ENCODE results near the gene ANAPC1. TPM values are rescaled to one million over a fixed set of nuclear protein-coding genes. Genes with fewer than 3 reads are reported as not detected.
"Not testable (repeated sequence)": the region's sequence is repeated elsewhere in the genome, so short reads cannot be mapped to it uniquely, and the experiment has no call there.

The ANAPC1 gene
- total RNA-seq, 4 donors from 2014 or later = 37.3 to 67.3 (median 51.4) TPM

- peaks cover 12% of the 10 kb centered on the region for H3K27me3 ChIP-seq
- in situ Hi-C loops (cut with MboI; ENCODE audit: low pct_ligation_motif_present in 1 of 4, low pct_unique_long_range_greater_than_20kb in 1 of 4, low sequenced_read_pairs in 3 of 4) = loop anchor here in 1 of 4 donors (10.0 kb wide), 1 partner anchor 157 kb away; the partner anchor contains the start of gene TMEM87B
- peak overlapping the region; percentile 49 to 68 (median 58) for H3K4me3 ChIP-seq
- peaks cover 0 to 30% (median 16%) of the 10 kb centered on the region in 4 donors for H3K4me1 ChIP-seq
- TF ChIP-seq EP300 (IDR thresholded peaks at IDR 0.05; ENCODE audit: low read depth) (no peak), POLR2AphosphoS5 (IDR thresholded peaks at IDR 0.05) (no peak), CTCF (IDR thresholded peaks at IDR 0.05) (no peak), POLR2A (IDR thresholded peaks at IDR 0.05) (no peak)
- H3K9me3 ChIP-seq = no peaks in the 10 kb centered on the region
- H3K36me3 ChIP-seq = no peaks in the 10 kb centered on the region
- no peak for DNase-seq
- WGBS, 2 donors (ENCODE audit: low coverage in 1 of 2) = 10 to 11% methylated on average over 7 of the region's 7 CpGs
- intact Hi-C loops (cut with DNase I; ENCODE audit: low total_unique reads) = loop anchor here (5.0 kb wide), 1 partner anchor 150 kb away; no protein-coding TSS in a partner anchor
- peak overlapping the region; percentile 72 to 92 (median 84) for H3K27ac ChIP-seq
Measured at GRCh38 chr2:111897630-111897923, 13.6 kb upstream of the ANAPC1 start.

GRCh38 chr2:111896576-111896975 is 12.6 kb upstream of the ANAPC1 start:
- in situ Hi-C loops (cut with MboI; ENCODE audit: low pct_ligation_motif_present in 1 of 4, low pct_unique_long_range_greater_than_20kb in 1 of 4, low sequenced_read_pairs in 3 of 4) (loop anchor here in 1 of 4 donors (10.0 kb wide), 1 partner anchor 158 kb away; the partner anchor contains the start of gene TMEM87B), intact Hi-C loops (cut with DNase I; ENCODE audit: low total_unique reads) (loop anchor here (5.0 kb wide), 1 partner anchor 151 kb away; no protein-coding TSS in a partner anchor)
- WGBS, 2 donors (ENCODE audit: low coverage in 1 of 2) = 87 to 91% methylated on average over 3 to 6 of the region's 6 CpGs
- H3K4me3 ChIP-seq = no peak overlapping the region
- H3K4me1 ChIP-seq = peaks cover 0 to 30% (median 16%) of the 10 kb centered on the region in 4 donors
- peaks cover 12% of the 10 kb centered on the region for H3K27me3 ChIP-seq
- H3K9me3 ChIP-seq = no peaks in the 10 kb centered on the region
- no peak for DNase-seq
- H3K27ac ChIP-seq = no peak overlapping the region
- H3K36me3 ChIP-seq = no peaks in the 10 kb centered on the region
- no peak for TF ChIP-seq POLR2AphosphoS5 (IDR thresholded peaks at IDR 0.05)

GRCh38 chr2:111896024-111896423 is 12.0 kb upstream of the ANAPC1 start:
- intact Hi-C loops (cut with DNase I; ENCODE audit: low total_unique reads) = loop anchor here (5.0 kb wide), 1 partner anchor 151 kb away; no protein-coding TSS in a partner anchor
- Histone ChIP-seq H3K4me3 (no peak overlapping the region), H3K9me3 (no peaks in the 10 kb centered on the region), H3K27ac (no peak overlapping the region), H3K27me3 (peaks cover 12% of the 10 kb centered on the region), H3K36me3 (no peaks in the 10 kb centered on the region), H3K4me1 (peaks cover 0 to 26% (median 16%) of the 10 kb centered on the region in 4 donors)
- DNase-seq = peak; percentile 30
- TF ChIP-seq POLR2A (IDR thresholded peaks at IDR 0.05) (no peak), POLR2AphosphoS5 (IDR thresholded peaks at IDR 0.05) (peak in 1 of 3 donors; percentile 32), EP300 (IDR thresholded peaks at IDR 0.05; ENCODE audit: low read depth) (no peak), CTCF (IDR thresholded peaks at IDR 0.05) (no peak)
- in situ Hi-C loops (cut with MboI; ENCODE audit: low pct_ligation_motif_present in 1 of 4, low pct_unique_long_range_greater_than_20kb in 1 of 4, low sequenced_read_pairs in 3 of 4) = loop anchor here in 1 of 4 donors (10.0 kb wide), 1 partner anchor 159 kb away; the partner anchor contains the start of gene TMEM87B
- 44% methylated on average over 3 of the region's 3 CpGs; no CpG with 5 or more reads in 1 of the 2 donors for WGBS, 2 donors (ENCODE audit: low coverage in 1 of 2)

GRCh38 chr2:111884592-111884964 is 585 bp upstream of the ANAPC1 start:
- TF ChIP-seq EP300 (IDR thresholded peaks at IDR 0.05; ENCODE audit: low read depth) = no peak
- TF ChIP-seq CTCF (IDR thresholded peaks at IDR 0.05) = peak in 1 of 5 experiments; percentile 20
- Histone ChIP-seq H3K4me3 (peak overlapping the region; percentile 63 to 100 (median 81)), H3K36me3 (no peaks in the 10 kb centered on the region), H3K27me3 (no peaks in the 10 kb centered on the region), H3K27ac (peak overlapping the region; percentile 84 to 92 (median 86)), H3K4me1 (peaks cover 0 to 20% (median 7%) of the 10 kb centered on the region in 4 donors), H3K9me3 (no peaks in the 10 kb centered on the region)
- in situ Hi-C loops (cut with MboI; ENCODE audit: low pct_ligation_motif_present in 1 of 4, low pct_unique_long_range_greater_than_20kb in 1 of 4, low sequenced_read_pairs in 3 of 4) (loop anchor here in 1 of 4 donors (10.0 kb wide), 1 partner anchor 160 kb away; no protein-coding TSS in a partner anchor), intact Hi-C loops (cut with DNase I; ENCODE audit: low total_unique reads) (no loop called here)
- WGBS, 2 donors (ENCODE audit: low coverage in 1 of 2) = 5 to 18% methylated on average over 2 to 11 of the region's 11 CpGs
- DNase-seq = no peak

- in situ Hi-C loops (cut with MboI; ENCODE audit: low pct_ligation_motif_present in 1 of 4, low pct_unique_long_range_greater_than_20kb in 1 of 4, low sequenced_read_pairs in 3 of 4); H3K27me3 ChIP-seq: not testable (repeated sequence)
Measured at GRCh38 chr2:111872806-111873205, 11.2 kb downstream of the ANAPC1 start.

GRCh38 chr2:111865124-111865523 is 18.9 kb downstream of the ANAPC1 start:
- H3K9me3 ChIP-seq; in situ Hi-C loops (cut with MboI; ENCODE audit: low pct_ligation_motif_present in 1 of 4, low pct_unique_long_range_greater_than_20kb in 1 of 4, low sequenced_read_pairs in 3 of 4); intact Hi-C loops (cut with DNase I; ENCODE audit: low total_unique reads); H3K4me3 ChIP-seq; H3K27ac ChIP-seq; DNase-seq; H3K4me1 ChIP-seq; H3K36me3 ChIP-seq; H3K27me3 ChIP-seq: not testable (repeated sequence)
- WGBS, 2 donors (ENCODE audit: low coverage in 1 of 2) = 40% methylated on average over 2 of the region's 3 CpGs; no CpG with 5 or more reads in 1 of the 2 donors

More at GRCh38 chr2:111872806-111873205, 11.2 kb downstream of the ANAPC1 start:
- DNase-seq; H3K27ac ChIP-seq; H3K4me1 ChIP-seq; H3K36me3 ChIP-seq; H3K4me3 ChIP-seq; H3K9me3 ChIP-seq; intact Hi-C loops (cut with DNase I; ENCODE audit: low total_unique reads): not testable (repeated sequence)
- 60 to 88% methylated on average over 1 to 2 of the region's 2 CpGs for WGBS, 2 donors (ENCODE audit: low coverage in 1 of 2)

- DNase-seq; H3K4me3 ChIP-seq; in situ Hi-C loops (cut with MboI; ENCODE audit: low pct_ligation_motif_present in 1 of 4, low pct_unique_long_range_greater_than_20kb in 1 of 4, low sequenced_read_pairs in 3 of 4); H3K27ac ChIP-seq; H3K9me3 ChIP-seq; H3K36me3 ChIP-seq; intact Hi-C loops (cut with DNase I; ENCODE audit: low total_unique reads); H3K4me1 ChIP-seq; H3K27me3 ChIP-seq: not testable (repeated sequence)
- 32% methylated on average over 3 of the region's 3 CpGs; no CpG with 5 or more reads in 1 of the 2 donors for WGBS, 2 donors (ENCODE audit: low coverage in 1 of 2)
Measured at GRCh38 chr2:111860005-111860404, 24.0 kb downstream of the ANAPC1 start.

- H3K27ac ChIP-seq; H3K36me3 ChIP-seq; H3K9me3 ChIP-seq; H3K4me1 ChIP-seq; DNase-seq; intact Hi-C loops (cut with DNase I; ENCODE audit: low total_unique reads); H3K27me3 ChIP-seq; H3K4me3 ChIP-seq; in situ Hi-C loops (cut with MboI; ENCODE audit: low pct_ligation_motif_present in 1 of 4, low pct_unique_long_range_greater_than_20kb in 1 of 4, low sequenced_read_pairs in 3 of 4): not testable (repeated sequence)
- WGBS, 2 donors (ENCODE audit: low coverage in 1 of 2) = 88 to 92% methylated on average over 2 to 3 of the region's 3 CpGs
Measured at GRCh38 chr2:111852544-111852943, 31.4 kb downstream of the ANAPC1 start.
